ENCODE measurements around the gene PIP4P1.
A peak's percentile ranks its signal among the peaks of the same experiment; 100 is the strongest.

PIP4P1 gene

GRCh38 chr14:20435582-20436362 lies 25.5 kb downstream of the PIP4P1 start, which contains the start of gene KLHL33:
Gene KLHL33, minus strand, starts transcription at chr14:20436166. Its CDS starts 355 bp downstream, at chr14:20435811.
- TF ChIP-seq POLR2A (IDR thresholded peaks at IDR 0.05; ENCODE audit: low read depth, low read length): no peak
- FAIRE-seq (no peak), DNase-seq (ENCODE audit: insufficient read length, low spot score) (no peak)

GRCh38 chr14:20434701-20435581 lies 26.3 kb downstream of the PIP4P1 start:
- FAIRE-seq (no peak), DNase-seq (ENCODE audit: insufficient read length, low spot score) (no peak)
- no peak for TF ChIP-seq POLR2A (IDR thresholded peaks at IDR 0.05; ENCODE audit: low read depth, low read length)

- DNase-seq (ENCODE audit: insufficient read length, low spot score) (no peak), FAIRE-seq (no peak)
- TF ChIP-seq POLR2A (IDR thresholded peaks at IDR 0.05; ENCODE audit: low read depth, low read length): no peak
Observed at GRCh38 chr14:20429801-20430669, 31.2 kb downstream of the PIP4P1 start.

- DNase-seq (ENCODE audit: insufficient read length, low spot score): no peak
- no peak for TF ChIP-seq POLR2A (IDR thresholded peaks at IDR 0.05; ENCODE audit: low read depth, low read length)
- no peak for FAIRE-seq
Observed at GRCh38 chr14:20428802-20429201, 32.4 kb downstream of the PIP4P1 start.

GRCh38 chr14:20428010-20428365 lies 33.2 kb downstream of the PIP4P1 start:
- DNase-seq (ENCODE audit: insufficient read length, low spot score) (no peak), FAIRE-seq (no peak)
- TF ChIP-seq POLR2A (IDR thresholded peaks at IDR 0.05; ENCODE audit: low read depth, low read length): no peak

- no peak for TF ChIP-seq POLR2A (IDR thresholded peaks at IDR 0.05; ENCODE audit: low read depth, low read length)
- FAIRE-seq (no peak), DNase-seq (ENCODE audit: insufficient read length, low spot score) (peak; percentile 12)
Observed at GRCh38 chr14:20427231-20428009, 33.8 kb downstream of the PIP4P1 start.

- FAIRE-seq (no peak), DNase-seq (ENCODE audit: insufficient read length, low spot score) (no peak)
- no peak for TF ChIP-seq POLR2A (IDR thresholded peaks at IDR 0.05; ENCODE audit: low read depth, low read length)
Observed at GRCh38 chr14:20424851-20425250, 36.4 kb downstream of the PIP4P1 start.

- FAIRE-seq (no peak), DNase-seq (ENCODE audit: insufficient read length, low spot score) (no peak)
- no peak for TF ChIP-seq POLR2A (IDR thresholded peaks at IDR 0.05; ENCODE audit: low read depth, low read length)
Observed at GRCh38 chr14:20422886-20423285, 38.3 kb downstream of the PIP4P1 start.

- TF ChIP-seq POLR2A (IDR thresholded peaks at IDR 0.05; ENCODE audit: low read depth, low read length): no peak
- DNase-seq (ENCODE audit: insufficient read length, low spot score) (no peak), FAIRE-seq (no peak)
Observed at GRCh38 chr14:20421267-20421666, 40.0 kb downstream of the PIP4P1 start.

- no peak for FAIRE-seq
- DNase-seq (ENCODE audit: insufficient read length, low spot score): no peak
Observed at GRCh38 chr14:20419419-20419818, 41.8 kb downstream of the PIP4P1 start.

GRCh38 chr14:20418501-20418909 lies 42.7 kb downstream of the PIP4P1 start:
- FAIRE-seq (no peak), DNase-seq (ENCODE audit: insufficient read length, low spot score) (no peak)
- TF ChIP-seq POLR2A (IDR thresholded peaks at IDR 0.05; ENCODE audit: low read depth, low read length): no peak

More at GRCh38 chr14:20419419-20419818, 41.8 kb downstream of the PIP4P1 start:
- no peak for TF ChIP-seq POLR2A (IDR thresholded peaks at IDR 0.05; ENCODE audit: low read depth, low read length)

GRCh38 chr14:20417250-20418186 lies 43.7 kb downstream of the PIP4P1 start:
- FAIRE-seq: no peak
- no peak for TF ChIP-seq POLR2A (IDR thresholded peaks at IDR 0.05; ENCODE audit: low read depth, low read length)
- no peak for DNase-seq (ENCODE audit: insufficient read length, low spot score)

Measured in H54 (cell line).